H1 (cell line): ENCODE data around the gene CASD1. TPM values are rescaled to one million over a fixed set of nuclear protein-coding genes. Genes with fewer than 3 reads are reported as not detected.

ENCODE experiments used
- CTCF ChIA-PET: fragments of 300-600 bp; sonication (Branson Sonifier 250); formaldehyde crosslinking; loops from one replicate; lab custom pipeline; 2021; ENCODE audit not compliant: partially characterized antibody; lab: Charles Lee
- POLR2A ChIA-PET: fragments of 300-600 bp; sonication (Branson Sonifier 250); formaldehyde crosslinking; loops from one replicate; lab custom pipeline; 2021; ENCODE audit warnings: inconsistent platforms; ENCODE audit not compliant: partially characterized antibody; lab: Charles Lee
- DNase-seq, 2 experiments: peaks; one replicate each; pipeline versions ENCODE4 v3.0.0 to v3.0.0-alpha.2; 2010 to 2022; ENCODE audit warnings: low spot score in 2 of 2, low read depth in 1 of 2, mixed read lengths in 1 of 2
- FAIRE-seq: peaks from 2 replicates; lab custom pipeline; 2011; peaks lifted over from hg19 to GRCh38; lab: Jason Lieb, UNC
- H2AFZ ChIP-seq: 2 replicates; pipeline ENCODE4 v1.8.1; 2012; ENCODE audit warnings: low read length, inconsistent platforms
- H2AK5ac ChIP-seq: 2 replicates; pipeline ENCODE4 v1.6.1; 2013; ENCODE audit warnings: low read depth, low read length
- H2BK120ac ChIP-seq: replicated peaks from 2 replicates; pipeline ENCODE3; 2013; ENCODE audit warnings: low read depth, low read length, inconsistent platforms
- H2BK12ac ChIP-seq: 2 replicates; pipeline ENCODE4 v1.6.1; 2013; ENCODE audit warnings: low read depth, low read length
- H2BK15ac ChIP-seq: 2 replicates; pipeline ENCODE4 v1.6.1; 2013; ENCODE audit warnings: low read length
- H2BK20ac ChIP-seq: 2 replicates; pipeline ENCODE4 v1.6.1; 2013; ENCODE audit warnings: low read length
- H2BK5ac ChIP-seq: 2 replicates; pipeline ENCODE4 v1.6.1; 2013; ENCODE audit warnings: low read depth, low read length
- H3K14ac ChIP-seq: 2 replicates; pipeline ENCODE4 v1.6.1; 2013; ENCODE audit warnings: inconsistent platforms; ENCODE audit not compliant: insufficient read length
- H3K18ac ChIP-seq: 2 replicates; pipeline ENCODE4 v1.6.1; 2013; ENCODE audit warnings: low read length; ENCODE audit errors: extremely low read depth
- H3K23ac ChIP-seq: 2 replicates; pipeline ENCODE4 v1.6.1; 2013; ENCODE audit warnings: inconsistent platforms; ENCODE audit not compliant: insufficient read length
- H3K23me2 ChIP-seq: 2 replicates; pipeline ENCODE4 v1.6.1; 2013; ENCODE audit warnings: low read depth, low read length
- H3K27ac ChIP-seq: 2 replicates; pipeline ENCODE4 v1.6.1; 2011; ENCODE audit warnings: low read depth, low read length, inconsistent platforms
- H3K27me3 ChIP-seq, 4 experiments: replicated peaks in 1 of 4; 1 replicate in 1 of 4; 2 replicates in 3 of 4; pipeline versions ENCODE4 v1.6.1 to v1.8.1; 2011 to 2013; ENCODE audit warnings: low read length in 3 of 4, mild to moderate bottlenecking in 3 of 4, inconsistent platforms in 2 of 4, mixed read lengths in 2 of 4, moderate library complexity in 1 of 4; ENCODE audit not compliant: control insufficient read depth in 3 of 4, insufficient read depth in 3 of 4; ENCODE audit errors: extremely low read depth in 1 of 4
- H3K36me3 ChIP-seq, 4 experiments: 2 replicates each; pipeline versions ENCODE4 v1.6.1 to v1.8.1; 2011 to 2013; ENCODE audit warnings: mild to moderate bottlenecking in 4 of 4, low read length in 3 of 4, moderate library complexity in 2 of 4, control low read depth in 1 of 4, inconsistent platforms in 1 of 4; ENCODE audit not compliant: insufficient read depth in 4 of 4, control insufficient read depth in 2 of 4
- H3K4ac ChIP-seq: replicated peaks from 2 replicates; pipeline ENCODE3; 2013; ENCODE audit warnings: low read length, low read depth, mixed read lengths, inconsistent platforms; ENCODE audit not compliant: insufficient read length
- H3K4me1 ChIP-seq, 4 experiments: replicated peaks in 1 of 4; 1 replicate in 1 of 4; 2 replicates in 3 of 4; pipeline versions ENCODE4 v1.6.1 to v1.8.1; 2011 to 2013; ENCODE audit warnings: low read length in 3 of 4, inconsistent platforms in 2 of 4, mixed read lengths in 1 of 4; ENCODE audit not compliant: insufficient read depth in 4 of 4, control insufficient read depth in 3 of 4
- H3K4me2 ChIP-seq, 2 experiments: 2 replicates each; pipeline versions ENCODE4 v1.6.1 to v1.8.1; 2011 to 2013; ENCODE audit warnings: low read depth in 2 of 2, low read length in 2 of 2, control low read depth in 1 of 2, inconsistent platforms in 1 of 2, mild to moderate bottlenecking in 1 of 2; ENCODE audit not compliant: insufficient read depth in 1 of 2
- H3K4me3 ChIP-seq, 4 experiments: fragments of 200-600, 300-600 bp in 1 of 4; sonication (generic), shearing (Covaris generic), sonication (Bioruptor Twin) in 1 of 4; 2 replicates each; pipeline versions ENCODE4 v1.5.1 to v1.8.1; 2011 to 2016; ENCODE audit warnings: low read length in 4 of 4, low read depth in 3 of 4, control low read depth in 2 of 4, inconsistent platforms in 2 of 4, mild to moderate bottlenecking in 2 of 4, mixed read lengths in 1 of 4, moderate library complexity in 1 of 4; ENCODE audit not compliant: insufficient read depth in 2 of 4; ENCODE audit errors: extremely low read depth in 1 of 4
- H3K56ac ChIP-seq: replicated peaks from 2 replicates; pipeline ENCODE3; 2013; ENCODE audit warnings: low read depth, mild to moderate bottlenecking, mixed read lengths, low read length, inconsistent platforms; ENCODE audit not compliant: insufficient read length
- H3K79me1 ChIP-seq: 2 replicates; pipeline ENCODE4 v1.6.1; 2013; ENCODE audit warnings: low read depth, low read length, control low read depth
- H3K79me2 ChIP-seq, 2 experiments: 2 replicates each; pipeline versions ENCODE4 v1.6.1 to v1.8.1; 2012 to 2013; ENCODE audit warnings: low read length in 2 of 2, mild to moderate bottlenecking in 2 of 2, inconsistent platforms in 1 of 2; ENCODE audit not compliant: insufficient read depth in 2 of 2, control insufficient read depth in 1 of 2
- H3K9ac ChIP-seq, 4 experiments: replicated peaks in 1 of 4; 1 replicate in 1 of 4; 2 replicates in 3 of 4; pipeline versions ENCODE4 v1.6.1 to v1.8.1; 2011 to 2013; ENCODE audit warnings: low read depth in 3 of 4, low read length in 3 of 4, control low read depth in 2 of 4, mild to moderate bottlenecking in 2 of 4, moderate library complexity in 2 of 4, inconsistent platforms in 1 of 4; ENCODE audit errors: extremely low read depth in 1 of 4
- H3K9me3 ChIP-seq, 2 experiments: 2 replicates each; pipeline versions ENCODE4 v1.6.1 to v1.8.1; 2012 to 2013; ENCODE audit warnings: mild to moderate bottlenecking in 2 of 2, moderate library complexity in 2 of 2, control low read depth in 1 of 2, inconsistent platforms in 1 of 2, low read depth in 1 of 2, low read length in 1 of 2, mixed read lengths in 1 of 2; ENCODE audit not compliant: insufficient read depth in 2 of 2
- H4K20me1 ChIP-seq, 2 experiments: replicated peaks in 1 of 2; 2 replicates each; pipeline versions ENCODE3 to v1.8.1; 2011 to 2013; ENCODE audit warnings: inconsistent platforms in 2 of 2, low read length in 2 of 2, mild to moderate bottlenecking in 1 of 2; ENCODE audit not compliant: insufficient read depth in 2 of 2, control insufficient read depth in 1 of 2
- H4K5ac ChIP-seq: 2 replicates; pipeline ENCODE4 v1.6.1; 2013; ENCODE audit warnings: low read length, low read depth, mixed read lengths, inconsistent platforms; ENCODE audit not compliant: insufficient read length
- H4K8ac ChIP-seq: 2 replicates; pipeline ENCODE4 v1.8.0; 2013; ENCODE audit warnings: mild to moderate bottlenecking, moderate library complexity, low read length, inconsistent platforms; ENCODE audit not compliant: insufficient read depth; ENCODE audit errors: extremely low read depth
- H4K91ac ChIP-seq: replicated peaks from 2 replicates; pipeline ENCODE3; 2013; ENCODE audit warnings: low read length, mixed read lengths, inconsistent platforms; ENCODE audit not compliant: insufficient read length
- BACH1 ChIP-seq: IDR thresholded peaks from 2 replicates; pipeline ENCODE4 v1.6.1; 2012; ENCODE audit warnings: low read length, improper control_type of control experiment
- BRCA1 ChIP-seq: IDR thresholded peaks from 2 replicates; pipeline ENCODE4 v1.6.1; 2012; ENCODE audit warnings: low read depth, low read length, improper control_type of control experiment
- CBX8 ChIP-seq: fragments of 300-800, 300-1000 bp; sonication (generic); IDR thresholded peaks from 2 replicates; pipeline ENCODE4 v1.7.1; 2016; ENCODE audit warnings: low read depth, low read length, borderline replicate concordance
- CHD1 ChIP-seq: IDR thresholded peaks from 2 replicates; pipeline ENCODE4 v1.6.1; 2012; ENCODE audit warnings: low read depth, low read length, improper control_type of control experiment
- EGR1 ChIP-seq: IDR thresholded peaks from 2 replicates; pipeline ENCODE4 v1.6.1; 2011; ENCODE audit warnings: low read depth, low read length, borderline replicate concordance
- JUND ChIP-seq: IDR thresholded peaks from 2 replicates; pipeline ENCODE4 v1.6.1; 2011; ENCODE audit warnings: mild to moderate bottlenecking, improper control_type of control experiment, low read length
- KDM1A ChIP-seq: fragments of 200-600, 300-600 bp; sonication (generic); IDR thresholded peaks from 2 replicates; pipeline ENCODE4 v1.7.1; 2016; ENCODE audit warnings: mild to moderate bottlenecking, low read length, borderline replicate concordance
- SAP30 ChIP-seq: fragments of 300-600 bp; sonication (generic); IDR thresholded peaks from 2 replicates; pipeline ENCODE4 v1.7.1; 2012; ENCODE audit warnings: low read length, moderate library complexity, mild to moderate bottlenecking, inconsistent platforms; ENCODE audit not compliant: insufficient read depth, insufficient replicate concordance
- WGBS, 2 experiments: shearing (Covaris generic) in 1 of 2; methylation state at CpG; one replicate each; pipeline versions ENCODE4 v1.1.6 to v1.1.7; 2013 to 2015; ENCODE audit warnings: low lambda C conversion rate in 2 of 2, mixed read lengths in 2 of 2, inconsistent platforms in 1 of 2, low coverage in 1 of 2, missing lambda C conversion rate in 1 of 2; ENCODE audit not compliant: insufficient replicate concordance in 2 of 2, insufficient coverage in 1 of 2, insufficient read length in 1 of 2; ENCODE audit errors: extremely low coverage in 1 of 2, missing lambda C conversion rate in 1 of 2; 5-methylcytosine and 5-hydroxymethylcytosine counted together
- polyA plus RNA-seq, 7 experiments: library from polyadenylated mRNA; depleted of rRNA in 3 of 7; stranded (reverse) in 5 of 7; unstranded in 2 of 7; fragments of >200 nt in 5 of 7; fragments of 200-250 nt in 2 of 7; gene quantifications; 1 replicate in 5 of 7; 2 replicates in 1 of 7; 4 replicates in 1 of 7; pipeline versions ENCODE4 v1.2.1 to v1.2.3, GENCODE V29; 2011 to 2013; ENCODE audit warnings: missing spikeins in 2 of 7, mixed read lengths in 2 of 7
- total RNA-seq: library from RNA; stranded (reverse); fragmentation: NEBNext Ultra II Directional; extraction: Animal tissue kit (Norgen Biotek cat#: 25700); gene quantifications from 2 replicates; pipeline ENCODE4 v1.2.1, GENCODE V29; 2021

CASD1 gene
- total and polyA plus RNA-seq, 2 of the 8 experiments (the other 6 are each of a cell fraction or from before 2014, with no cell fraction given) = 14.2 to 18.8 TPM

DNA sequence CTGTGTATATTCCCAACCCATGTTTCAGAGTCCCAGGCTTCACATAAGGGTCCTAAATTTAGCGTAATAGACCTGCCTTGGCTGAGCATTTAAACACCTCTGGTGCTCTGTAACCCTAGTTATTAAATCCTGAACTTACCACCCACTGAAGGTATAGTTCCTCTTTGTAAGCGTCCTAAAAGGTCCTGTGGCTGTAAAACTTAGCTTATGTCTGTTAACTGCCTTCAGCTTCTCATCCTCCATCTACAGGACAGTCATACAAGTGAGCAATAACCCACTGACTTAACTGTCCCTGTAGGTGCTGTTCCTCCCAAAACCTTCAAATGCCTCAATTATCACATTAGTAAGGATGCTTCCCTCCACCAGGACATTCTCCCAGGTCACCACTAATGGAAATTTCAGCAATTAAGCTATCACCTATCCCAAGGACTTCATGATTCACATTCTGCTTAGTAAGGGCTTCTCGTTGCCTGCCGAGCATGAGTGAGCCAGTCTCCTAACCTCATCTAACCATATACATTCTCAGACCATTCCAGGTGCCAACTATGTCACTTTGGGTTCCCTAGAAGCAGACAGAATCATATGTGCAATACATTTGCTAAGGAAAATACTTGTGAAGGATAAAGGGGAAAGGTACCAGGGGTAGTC is 55.8 kb downstream of the CASD1 start:
- CTCF ChIA-PET = no interaction called here

More for the DNA sequence above, 55.8 kb downstream of the CASD1 start:
- Histone ChIP-seq H2AK5ac (no peak overlapping the region), H2BK15ac (no peak overlapping the region), H4K20me1 (no peaks in the 10 kb centered on the region), H3K23ac (no peak overlapping the region), H3K79me2 (no peaks in the 10 kb centered on the region), H2BK20ac (no peak overlapping the region), H2AFZ (no peak overlapping the region), H3K4me2 (no peak overlapping the region), H2BK5ac (no peak overlapping the region), H3K9me3 (no peaks in the 10 kb centered on the region), H3K23me2 (no peaks in the 10 kb centered on the region), H3K79me1 (no peaks in the 10 kb centered on the region), H4K5ac (no peak overlapping the region), H3K27me3 (no peaks in the 10 kb centered on the region), H3K4me1 (no peaks in the 10 kb centered on the region), H3K4me3 (no peak overlapping the region), H4K91ac (no peak overlapping the region), H3K9ac (no peak overlapping the region), H3K27ac (no peak overlapping the region), H3K14ac (no peak overlapping the region), H2BK120ac (no peak overlapping the region), H3K18ac (no peak overlapping the region), H3K56ac (no peak overlapping the region), H3K36me3 (no peaks in the 10 kb centered on the region; a peak in 1 of 8 replicates), H3K4ac (no peak overlapping the region), H4K8ac (no peak overlapping the region), H2BK12ac (no peak overlapping the region)
- 92% methylated on average over 4 of the region's 4 CpGs; no CpG with 5 or more reads in 1 of the 2 experiments for WGBS, 2 experiments
- TF ChIP-seq BACH1 (no peak), CHD1 (no peak), BRCA1 (no peak), EGR1 (no peak), JUND (no peak), KDM1A (no peak), SAP30 (no peak), CBX8 (no peak)
- no peak for DNase-seq
- POLR2A ChIA-PET = no interaction called here
- no peak for FAIRE-seq
